HEK293 (cell line): ENCODE results near the gene ZNF446.

ENCODE experiments used
- BCL11B ChIP-seq: fragments of 450-650 bp; formaldehyde crosslinking; IDR thresholded peaks from 2 replicates; pipeline ENCODE4 v1.5.1; 2016; ENCODE audit warnings: low read depth, missing biosample characterization, missing genetic modification characterization
- EGR2 ChIP-seq: fragments of 450-650 bp; formaldehyde crosslinking; IDR thresholded peaks from 2 replicates; pipeline ENCODE4 v1.5.1; 2016; ENCODE audit warnings: low read depth, missing biosample characterization, missing genetic modification characterization
- GLIS1 ChIP-seq: fragments of 450-650 bp; formaldehyde crosslinking; IDR thresholded peaks from 2 replicates; pipeline ENCODE4 v1.5.1; 2016; ENCODE audit warnings: missing biosample characterization, missing genetic modification characterization
- KLF1 ChIP-seq: fragments of 450-650 bp; formaldehyde crosslinking; IDR thresholded peaks from 2 replicates; pipeline ENCODE4 v1.5.1; 2016; ENCODE audit warnings: missing biosample characterization, missing genetic modification characterization
- ZBTB8A ChIP-seq: fragments of 450-650 bp; formaldehyde crosslinking; IDR thresholded peaks from 2 replicates; pipeline ENCODE4 v1.5.1; 2016; ENCODE audit warnings: missing biosample characterization, missing genetic modification characterization
- ZNF114 ChIP-seq: fragments of 450-650 bp; formaldehyde crosslinking; IDR thresholded peaks from 2 replicates; pipeline ENCODE4 v1.5.0; 2017; ENCODE audit warnings: missing biosample characterization, missing genetic modification characterization
- ZNF132 ChIP-seq: fragments of 450-650 bp; formaldehyde crosslinking; IDR thresholded peaks from 2 replicates; pipeline ENCODE4 v1.5.1; 2017; ENCODE audit warnings: missing biosample characterization, missing genetic modification characterization, borderline replicate concordance
- ZNF138 ChIP-seq: fragments of 450-650 bp; formaldehyde crosslinking; IDR thresholded peaks from 2 replicates; pipeline ENCODE4 v1.5.1; 2016; ENCODE audit warnings: missing biosample characterization, missing genetic modification characterization, borderline replicate concordance
- ZNF169 ChIP-seq: fragments of 450-650 bp; formaldehyde crosslinking; IDR thresholded peaks from 2 replicates; pipeline ENCODE4 v1.5.1; 2016; ENCODE audit warnings: missing biosample characterization, missing genetic modification characterization
- ZNF2 ChIP-seq: fragments of 450-650 bp; formaldehyde crosslinking; IDR thresholded peaks from 2 replicates; pipeline ENCODE4 v1.5.1; 2016; ENCODE audit warnings: missing biosample characterization, missing genetic modification characterization
- ZNF274 ChIP-seq, 2 experiments: fragments of 200-500 bp in 1 of 2; fragments of 450-650 bp in 1 of 2; sonication (Bioruptor generic) in 1 of 2; formaldehyde crosslinking in 1 of 2; IDR thresholded peaks; 2 replicates each; pipeline versions ENCODE4 v1.5.1 to v1.6.1; 2014 to 2016; ENCODE audit warnings: borderline replicate concordance in 1 of 2, inconsistent platforms in 1 of 2, low read length in 1 of 2, missing biosample characterization in 1 of 2, missing genetic modification characterization in 1 of 2
- ZNF335 ChIP-seq: fragments of 450-650 bp; formaldehyde crosslinking; conservative IDR thresholded peaks from 2 replicates; pipeline ENCODE4 v1.5.1; 2016; ENCODE audit warnings: missing biosample characterization, missing genetic modification characterization
- ZNF423 ChIP-seq: fragments of 450-650 bp; formaldehyde crosslinking; IDR thresholded peaks from 2 replicates; pipeline ENCODE4 v1.5.1; 2016; ENCODE audit warnings: missing biosample characterization, missing genetic modification characterization
- ZNF473 ChIP-seq: fragments of 450-650 bp; formaldehyde crosslinking; IDR thresholded peaks from 2 replicates; pipeline ENCODE4 v1.5.1; 2017; ENCODE audit warnings: missing biosample characterization, missing genetic modification characterization
- ZNF501 ChIP-seq: fragments of 450-650 bp; formaldehyde crosslinking; IDR thresholded peaks from 2 replicates; pipeline ENCODE4 v1.5.1; 2016; ENCODE audit warnings: missing biosample characterization, missing genetic modification characterization
- ZNF561 ChIP-seq: fragments of 450-650 bp; IDR thresholded peaks from 2 replicates; pipeline ENCODE4 v1.5.1; 2018; ENCODE audit warnings: missing biosample characterization, missing genetic modification characterization, borderline replicate concordance
- ZNF624 ChIP-seq: fragments of 450-650 bp; formaldehyde crosslinking; IDR thresholded peaks from 2 replicates; pipeline ENCODE4 v1.5.1; 2017; ENCODE audit warnings: missing biosample characterization, missing genetic modification characterization
- ZNF707 ChIP-seq: fragments of 450-650 bp; formaldehyde crosslinking; IDR thresholded peaks from 2 replicates; pipeline ENCODE4 v1.5.1; 2016; ENCODE audit warnings: missing biosample characterization, missing genetic modification characterization
- ZNF76 ChIP-seq: fragments of 450-650 bp; formaldehyde crosslinking; IDR thresholded peaks from 2 replicates; pipeline ENCODE4; 2016; ENCODE audit warnings: low read depth, missing biosample characterization, missing genetic modification characterization, borderline replicate concordance
- ZNF792 ChIP-seq: fragments of 450-650 bp; formaldehyde crosslinking; IDR thresholded peaks from 2 replicates; pipeline ENCODE4 v1.5.1; 2016; ENCODE audit warnings: missing biosample characterization, missing genetic modification characterization
- ZNF843 ChIP-seq: fragments of 450-650 bp; formaldehyde crosslinking; IDR thresholded peaks from 2 replicates; pipeline ENCODE4 v1.5.1; 2016; ENCODE audit warnings: missing biosample characterization, missing genetic modification characterization
- TF ChIP-seq, protein P1 (sequence below): fragments of 450-650 bp; formaldehyde crosslinking; IDR thresholded peaks from 2 replicates; pipeline ENCODE4 v1.5.1; 2016; ENCODE audit warnings: missing biosample characterization, missing genetic modification characterization
- TF ChIP-seq, protein P2 (sequence below): fragments of 450-650 bp; formaldehyde crosslinking; IDR thresholded peaks from 2 replicates; pipeline ENCODE4 v1.5.1; 2016; ENCODE audit warnings: missing biosample characterization, missing genetic modification characterization
- TF ChIP-seq, protein P3 (sequence below): fragments of 450-650 bp; formaldehyde crosslinking; IDR thresholded peaks from 2 replicates; pipeline ENCODE4 v1.5.1; 2016; ENCODE audit warnings: missing biosample characterization, missing genetic modification characterization
- TF ChIP-seq, protein P4 (sequence below): fragments of 450-650 bp; formaldehyde crosslinking; IDR thresholded peaks from 2 replicates; pipeline ENCODE4 v1.5.1; 2016; ENCODE audit warnings: missing biosample characterization, missing genetic modification characterization
- TF ChIP-seq, protein P5 (sequence below): IDR thresholded peaks from 2 replicates; pipeline ENCODE4 v1.6.1; 2011; ENCODE audit warnings: mild to moderate bottlenecking, low read depth, low read length, borderline replicate concordance
- TF ChIP-seq, protein P6 (sequence below): fragments of 450-650 bp; formaldehyde crosslinking; IDR thresholded peaks from 2 replicates; pipeline ENCODE4 v1.5.1; 2016; ENCODE audit warnings: missing biosample characterization, missing genetic modification characterization

The ZNF446 gene

DNA sequence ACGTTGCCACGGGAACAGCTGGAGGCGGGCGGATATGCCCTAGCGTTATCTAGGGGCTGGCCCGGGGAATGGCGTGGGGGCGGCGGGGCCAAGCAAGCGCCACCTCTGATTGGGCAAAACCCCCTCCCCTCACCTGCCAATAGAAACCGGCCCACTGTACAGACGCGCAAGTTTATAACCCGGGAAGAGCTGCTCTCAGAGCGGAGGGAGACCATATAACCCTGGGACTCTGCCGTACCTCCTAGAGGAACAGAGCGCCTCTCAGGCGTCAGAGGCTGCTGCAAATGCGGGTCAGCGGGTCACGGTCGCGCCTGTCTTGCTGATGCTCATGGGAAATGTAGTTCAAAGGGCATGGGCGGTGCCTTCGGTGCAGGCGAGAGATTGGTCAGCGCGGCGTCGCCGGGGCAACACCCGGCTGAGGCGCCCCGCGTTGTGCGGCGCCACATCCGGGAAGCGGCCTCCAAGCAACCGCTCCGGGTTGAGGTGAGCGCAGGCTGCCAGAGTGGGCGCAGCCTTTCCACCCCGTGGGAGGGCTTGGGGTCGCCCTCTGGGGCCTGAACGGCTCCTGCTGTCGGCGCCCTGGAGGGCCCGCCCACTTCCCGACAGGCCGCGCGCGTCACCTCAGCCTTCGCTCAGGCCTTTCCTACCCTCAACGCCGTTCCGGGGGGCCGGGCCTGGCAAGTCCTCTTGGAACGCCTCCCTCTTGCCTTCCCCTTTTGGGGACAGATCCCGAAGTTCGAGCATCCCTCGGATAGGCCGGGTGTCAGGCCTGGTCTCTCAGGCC is at the start of gene ZNF446 (continued):
- TF ChIP-seq BCL11B (peak; percentile 72; the same call in 1 of the 2 replicates), ZNF561 (tag by site-specific recombination) (peak; percentile 80; the same call in 1 of the 2 replicates), ZNF169 (tag by site-specific recombination) (no peak), ZNF843 (tag by site-specific recombination) (no peak; the same call in none of the 2 replicates), ZNF473 (tag by site-specific recombination) (no peak), ZNF76 (tag by site-specific recombination) (peak; percentile 90), EGR2 (tag by site-specific recombination) (peak; percentile 83), ZNF274 (IDR thresholded peaks at IDR 0.05; ENCODE audit: low read length) (no peak), ZNF274 (tag by site-specific recombination; IDR thresholded peaks at IDR 0.05; ENCODE audit: borderline replicate concordance) (no peak), ZNF501 (tag by site-specific recombination) (peak; percentile 57; the same call in 1 of the 2 replicates), ZNF792 (tag by site-specific recombination) (no peak), ZNF423 (peak; percentile 66), ZNF624 (no peak), ZNF2 (tag by site-specific recombination) (0 out of 2 replicates have a peak, but pooled peaks have one; percentile 3), ZNF132 (tag by site-specific recombination) (no peak), GLIS1 (tag by site-specific recombination) (peak; percentile 95), KLF1 (tag by site-specific recombination) (peak; percentile 89), ZNF335 (tag by site-specific recombination) (peak; percentile 100), ZBTB8A (tag by site-specific recombination) (peak; percentile 97), ZNF707 (tag by site-specific recombination) (no peak), ZNF114 (tag by site-specific recombination) (no peak), ZNF138 (tag by site-specific recombination) (no peak; the same call in 1 of the 2 replicates)
- TF ChIP-seq, protein P1, sequence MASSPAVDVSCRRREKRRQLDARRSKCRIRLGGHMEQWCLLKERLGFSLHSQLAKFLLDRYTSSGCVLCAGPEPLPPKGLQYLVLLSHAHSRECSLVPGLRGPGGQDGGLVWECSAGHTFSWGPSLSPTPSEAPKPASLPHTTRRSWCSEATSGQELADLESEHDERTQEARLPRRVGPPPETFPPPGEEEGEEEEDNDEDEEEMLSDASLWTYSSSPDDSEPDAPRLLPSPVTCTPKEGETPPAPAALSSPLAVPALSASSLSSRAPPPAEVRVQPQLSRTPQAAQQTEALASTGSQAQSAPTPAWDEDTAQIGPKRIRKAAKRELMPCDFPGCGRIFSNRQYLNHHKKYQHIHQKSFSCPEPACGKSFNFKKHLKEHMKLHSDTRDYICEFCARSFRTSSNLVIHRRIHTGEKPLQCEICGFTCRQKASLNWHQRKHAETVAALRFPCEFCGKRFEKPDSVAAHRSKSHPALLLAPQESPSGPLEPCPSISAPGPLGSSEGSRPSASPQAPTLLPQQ (tag by site-specific recombination), result peak; percentile 46
- TF ChIP-seq, protein P2, sequence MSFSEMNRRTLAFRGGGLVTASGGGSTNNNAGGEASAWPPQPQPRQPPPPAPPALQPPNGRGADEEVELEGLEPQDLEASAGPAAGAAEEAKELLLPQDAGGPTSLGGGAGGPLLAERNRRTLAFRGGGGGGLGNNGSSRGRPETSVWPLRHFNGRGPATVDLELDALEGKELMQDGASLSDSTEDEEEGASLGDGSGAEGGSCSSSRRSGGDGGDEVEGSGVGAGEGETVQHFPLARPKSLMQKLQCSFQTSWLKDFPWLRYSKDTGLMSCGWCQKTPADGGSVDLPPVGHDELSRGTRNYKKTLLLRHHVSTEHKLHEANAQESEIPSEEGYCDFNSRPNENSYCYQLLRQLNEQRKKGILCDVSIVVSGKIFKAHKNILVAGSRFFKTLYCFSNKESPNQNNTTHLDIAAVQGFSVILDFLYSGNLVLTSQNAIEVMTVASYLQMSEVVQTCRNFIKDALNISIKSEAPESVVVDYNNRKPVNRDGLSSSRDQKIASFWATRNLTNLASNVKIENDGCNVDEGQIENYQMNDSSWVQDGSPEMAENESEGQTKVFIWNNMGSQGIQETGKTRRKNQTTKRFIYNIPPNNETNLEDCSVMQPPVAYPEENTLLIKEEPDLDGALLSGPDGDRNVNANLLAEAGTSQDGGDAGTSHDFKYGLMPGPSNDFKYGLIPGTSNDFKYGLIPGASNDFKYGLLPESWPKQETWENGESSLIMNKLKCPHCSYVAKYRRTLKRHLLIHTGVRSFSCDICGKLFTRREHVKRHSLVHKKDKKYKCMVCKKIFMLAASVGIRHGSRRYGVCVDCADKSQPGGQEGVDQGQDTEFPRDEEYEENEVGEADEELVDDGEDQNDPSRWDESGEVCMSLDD (tag by site-specific recombination), result peak; percentile 75; the same call in 1 of the 2 replicates
- TF ChIP-seq, protein P3, sequence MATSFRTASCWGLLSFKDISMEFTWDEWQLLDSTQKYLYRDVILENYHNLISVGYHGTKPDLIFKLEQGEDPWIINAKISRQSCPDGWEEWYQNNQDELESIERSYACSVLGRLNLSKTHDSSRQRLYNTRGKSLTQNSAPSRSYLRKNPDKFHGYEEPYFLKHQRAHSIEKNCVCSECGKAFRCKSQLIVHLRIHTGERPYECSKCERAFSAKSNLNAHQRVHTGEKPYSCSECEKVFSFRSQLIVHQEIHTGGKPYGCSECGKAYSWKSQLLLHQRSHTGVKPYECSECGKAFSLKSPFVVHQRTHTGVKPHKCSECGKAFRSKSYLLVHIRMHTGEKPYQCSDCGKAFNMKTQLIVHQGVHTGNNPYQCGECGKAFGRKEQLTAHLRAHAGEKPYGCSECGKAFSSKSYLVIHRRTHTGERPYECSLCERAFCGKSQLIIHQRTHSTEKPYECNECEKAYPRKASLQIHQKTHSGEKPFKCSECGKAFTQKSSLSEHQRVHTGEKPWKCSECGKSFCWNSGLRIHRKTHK (tag by site-specific recombination), result no peak
- TF ChIP-seq, protein P4, sequence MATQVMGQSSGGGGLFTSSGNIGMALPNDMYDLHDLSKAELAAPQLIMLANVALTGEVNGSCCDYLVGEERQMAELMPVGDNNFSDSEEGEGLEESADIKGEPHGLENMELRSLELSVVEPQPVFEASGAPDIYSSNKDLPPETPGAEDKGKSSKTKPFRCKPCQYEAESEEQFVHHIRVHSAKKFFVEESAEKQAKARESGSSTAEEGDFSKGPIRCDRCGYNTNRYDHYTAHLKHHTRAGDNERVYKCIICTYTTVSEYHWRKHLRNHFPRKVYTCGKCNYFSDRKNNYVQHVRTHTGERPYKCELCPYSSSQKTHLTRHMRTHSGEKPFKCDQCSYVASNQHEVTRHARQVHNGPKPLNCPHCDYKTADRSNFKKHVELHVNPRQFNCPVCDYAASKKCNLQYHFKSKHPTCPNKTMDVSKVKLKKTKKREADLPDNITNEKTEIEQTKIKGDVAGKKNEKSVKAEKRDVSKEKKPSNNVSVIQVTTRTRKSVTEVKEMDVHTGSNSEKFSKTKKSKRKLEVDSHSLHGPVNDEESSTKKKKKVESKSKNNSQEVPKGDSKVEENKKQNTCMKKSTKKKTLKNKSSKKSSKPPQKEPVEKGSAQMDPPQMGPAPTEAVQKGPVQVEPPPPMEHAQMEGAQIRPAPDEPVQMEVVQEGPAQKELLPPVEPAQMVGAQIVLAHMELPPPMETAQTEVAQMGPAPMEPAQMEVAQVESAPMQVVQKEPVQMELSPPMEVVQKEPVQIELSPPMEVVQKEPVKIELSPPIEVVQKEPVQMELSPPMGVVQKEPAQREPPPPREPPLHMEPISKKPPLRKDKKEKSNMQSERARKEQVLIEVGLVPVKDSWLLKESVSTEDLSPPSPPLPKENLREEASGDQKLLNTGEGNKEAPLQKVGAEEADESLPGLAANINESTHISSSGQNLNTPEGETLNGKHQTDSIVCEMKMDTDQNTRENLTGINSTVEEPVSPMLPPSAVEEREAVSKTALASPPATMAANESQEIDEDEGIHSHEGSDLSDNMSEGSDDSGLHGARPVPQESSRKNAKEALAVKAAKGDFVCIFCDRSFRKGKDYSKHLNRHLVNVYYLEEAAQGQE, result no peak
- TF ChIP-seq, protein P5, sequence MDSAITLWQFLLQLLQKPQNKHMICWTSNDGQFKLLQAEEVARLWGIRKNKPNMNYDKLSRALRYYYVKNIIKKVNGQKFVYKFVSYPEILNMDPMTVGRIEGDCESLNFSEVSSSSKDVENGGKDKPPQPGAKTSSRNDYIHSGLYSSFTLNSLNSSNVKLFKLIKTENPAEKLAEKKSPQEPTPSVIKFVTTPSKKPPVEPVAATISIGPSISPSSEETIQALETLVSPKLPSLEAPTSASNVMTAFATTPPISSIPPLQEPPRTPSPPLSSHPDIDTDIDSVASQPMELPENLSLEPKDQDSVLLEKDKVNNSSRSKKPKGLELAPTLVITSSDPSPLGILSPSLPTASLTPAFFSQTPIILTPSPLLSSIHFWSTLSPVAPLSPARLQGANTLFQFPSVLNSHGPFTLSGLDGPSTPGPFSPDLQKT, result no peak
- TF ChIP-seq, protein P6, sequence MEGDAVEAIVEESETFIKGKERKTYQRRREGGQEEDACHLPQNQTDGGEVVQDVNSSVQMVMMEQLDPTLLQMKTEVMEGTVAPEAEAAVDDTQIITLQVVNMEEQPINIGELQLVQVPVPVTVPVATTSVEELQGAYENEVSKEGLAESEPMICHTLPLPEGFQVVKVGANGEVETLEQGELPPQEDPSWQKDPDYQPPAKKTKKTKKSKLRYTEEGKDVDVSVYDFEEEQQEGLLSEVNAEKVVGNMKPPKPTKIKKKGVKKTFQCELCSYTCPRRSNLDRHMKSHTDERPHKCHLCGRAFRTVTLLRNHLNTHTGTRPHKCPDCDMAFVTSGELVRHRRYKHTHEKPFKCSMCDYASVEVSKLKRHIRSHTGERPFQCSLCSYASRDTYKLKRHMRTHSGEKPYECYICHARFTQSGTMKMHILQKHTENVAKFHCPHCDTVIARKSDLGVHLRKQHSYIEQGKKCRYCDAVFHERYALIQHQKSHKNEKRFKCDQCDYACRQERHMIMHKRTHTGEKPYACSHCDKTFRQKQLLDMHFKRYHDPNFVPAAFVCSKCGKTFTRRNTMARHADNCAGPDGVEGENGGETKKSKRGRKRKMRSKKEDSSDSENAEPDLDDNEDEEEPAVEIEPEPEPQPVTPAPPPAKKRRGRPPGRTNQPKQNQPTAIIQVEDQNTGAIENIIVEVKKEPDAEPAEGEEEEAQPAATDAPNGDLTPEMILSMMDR, result peak; percentile 80
